Measurements from ENCODE around the gene LTBP2. TPM values are rescaled to one million over a fixed set of nuclear protein-coding genes. Genes with fewer than 3 reads are reported as not detected.
"Not testable (repeated sequence)": the region's sequence is repeated elsewhere in the genome, so short reads cannot be mapped to it uniquely, and the experiment has no call there.

Gene LTBP2
- polyA plus RNA-seq, 1 experiment, result 41.1 TPM

DNA sequence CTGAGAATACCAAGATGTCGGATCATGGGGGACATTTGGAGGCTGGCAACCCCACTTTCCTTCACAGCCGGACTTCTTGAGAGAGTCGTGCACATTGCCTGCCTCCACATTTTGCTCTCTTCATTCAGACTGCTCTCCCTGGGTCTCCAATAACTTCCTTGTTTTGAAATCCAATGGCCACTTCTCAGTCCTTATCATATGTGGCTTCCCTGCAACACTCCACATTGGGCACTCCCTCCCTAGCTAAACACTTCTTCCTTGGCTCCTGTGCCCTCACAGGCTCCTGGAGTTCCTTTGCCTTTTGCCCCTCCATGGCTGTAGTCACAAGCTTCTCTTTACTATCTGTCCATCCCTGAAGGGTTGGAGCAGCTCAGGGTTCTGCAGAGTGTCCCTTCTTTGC is 149.0 kb downstream of the LTBP2 start:
- no peaks in the 10 kb centered on the region for H3K36me3 ChIP-seq (ENCODE audit: control insufficient read depth, insufficient read depth, low read length)
- H3K27me3 ChIP-seq (ENCODE audit: control insufficient read depth, insufficient read depth, low read length), result peaks cover 3% of the 10 kb centered on the region
- DNase-seq (ENCODE audit: low read depth), result no peak
- TF ChIP-seq, protein P1, sequence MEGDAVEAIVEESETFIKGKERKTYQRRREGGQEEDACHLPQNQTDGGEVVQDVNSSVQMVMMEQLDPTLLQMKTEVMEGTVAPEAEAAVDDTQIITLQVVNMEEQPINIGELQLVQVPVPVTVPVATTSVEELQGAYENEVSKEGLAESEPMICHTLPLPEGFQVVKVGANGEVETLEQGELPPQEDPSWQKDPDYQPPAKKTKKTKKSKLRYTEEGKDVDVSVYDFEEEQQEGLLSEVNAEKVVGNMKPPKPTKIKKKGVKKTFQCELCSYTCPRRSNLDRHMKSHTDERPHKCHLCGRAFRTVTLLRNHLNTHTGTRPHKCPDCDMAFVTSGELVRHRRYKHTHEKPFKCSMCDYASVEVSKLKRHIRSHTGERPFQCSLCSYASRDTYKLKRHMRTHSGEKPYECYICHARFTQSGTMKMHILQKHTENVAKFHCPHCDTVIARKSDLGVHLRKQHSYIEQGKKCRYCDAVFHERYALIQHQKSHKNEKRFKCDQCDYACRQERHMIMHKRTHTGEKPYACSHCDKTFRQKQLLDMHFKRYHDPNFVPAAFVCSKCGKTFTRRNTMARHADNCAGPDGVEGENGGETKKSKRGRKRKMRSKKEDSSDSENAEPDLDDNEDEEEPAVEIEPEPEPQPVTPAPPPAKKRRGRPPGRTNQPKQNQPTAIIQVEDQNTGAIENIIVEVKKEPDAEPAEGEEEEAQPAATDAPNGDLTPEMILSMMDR (IDR thresholded peaks at IDR 0.05; ENCODE audit: insufficient read depth, low read depth, low read length), result no peak
- H3K4me3 ChIP-seq (ENCODE audit: low read depth, low read length), result no peak overlapping the region
- ChIA-PET POLR2A (no interaction called here), CTCF (interaction anchor here (1.1 to 8.9 kb wide), 2 partner anchors 13 to 15 kb away, joined by 6 to 55 read pairs; no protein-coding TSS in a partner anchor)

DNA sequence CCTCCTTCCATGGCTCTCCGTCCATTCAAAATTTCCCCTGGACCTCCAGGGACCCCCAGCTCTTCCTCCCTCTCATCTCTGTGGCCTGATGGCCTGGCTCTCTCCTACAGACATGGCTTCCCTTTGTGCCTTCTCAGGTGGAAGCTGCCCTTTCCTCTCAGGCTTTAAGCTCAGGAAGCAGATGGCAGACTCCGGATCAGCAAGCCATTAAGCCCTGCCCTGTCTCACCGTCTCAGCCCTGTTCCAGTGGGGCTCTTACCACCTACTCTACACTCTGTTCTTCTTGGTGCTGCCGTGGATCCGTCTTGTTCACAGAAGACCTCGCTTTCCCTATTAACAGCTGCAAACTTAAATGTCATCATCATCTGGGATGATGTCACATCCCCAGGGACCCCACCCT is 152.1 kb downstream of the LTBP2 start:
- no peak for DNase-seq (ENCODE audit: low read depth)
- Histone ChIP-seq H3K36me3 (ENCODE audit: control insufficient read depth, insufficient read depth, low read length) (no peaks in the 10 kb centered on the region), H3K27me3 (ENCODE audit: control insufficient read depth, insufficient read depth, low read length) (peaks cover 3% of the 10 kb centered on the region), H3K4me3 (ENCODE audit: low read depth, low read length) (no peak overlapping the region)
- ChIA-PET POLR2A (no interaction called here), CTCF (interaction anchor here (1.0 to 8.9 kb wide), 9 partner anchors 12 to 137 kb away, joined by 3 to 55 read pairs (median 4); no protein-coding TSS in a partner anchor)
- TF ChIP-seq, protein P1 (IDR thresholded peaks at IDR 0.05; ENCODE audit: insufficient read depth, low read depth, low read length), result no peak

DNA sequence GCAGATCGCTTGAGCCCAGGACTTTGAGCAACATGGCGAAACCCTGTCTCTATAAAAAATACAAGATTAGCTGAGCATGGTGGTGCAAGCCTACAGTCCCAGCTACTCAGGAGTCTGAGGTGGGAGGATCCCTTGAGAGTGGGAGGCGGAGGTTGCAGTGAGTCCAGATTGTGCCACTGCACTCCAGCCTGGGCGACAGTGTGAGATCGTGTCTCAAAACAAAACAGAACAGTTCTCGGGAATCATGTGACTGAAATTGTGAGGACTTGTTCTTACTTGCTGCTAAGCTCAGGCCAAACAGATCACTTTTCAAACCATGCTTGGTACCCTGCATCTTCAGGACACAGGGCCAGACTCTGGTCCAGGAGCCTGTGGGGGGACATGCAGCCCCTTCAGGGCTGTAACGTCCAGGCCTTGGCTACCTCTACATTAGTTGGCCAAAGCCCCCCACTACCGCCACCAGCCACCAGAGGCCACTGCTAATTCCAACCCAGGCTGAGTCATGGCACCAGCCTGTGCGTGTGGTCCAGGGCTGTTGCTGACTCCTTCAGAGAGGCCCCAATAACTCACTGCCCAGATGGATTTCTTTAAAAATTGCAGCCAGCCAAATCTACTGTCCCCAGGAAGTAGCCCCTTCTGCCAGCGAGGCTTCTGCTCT is 152.6 kb downstream of the LTBP2 start:
- TF ChIP-seq, protein P1 (IDR thresholded peaks at IDR 0.05; ENCODE audit: insufficient read depth, low read depth, low read length), result peak; percentile 85
- POLR2A ChIA-PET, result no interaction called here
- no peak overlapping the region for H3K4me3 ChIP-seq (ENCODE audit: low read depth, low read length)
- peaks cover 2% of the 10 kb centered on the region for H3K27me3 ChIP-seq (ENCODE audit: control insufficient read depth, insufficient read depth, low read length)
- DNase-seq (ENCODE audit: low read depth), result peak; percentile 11
- CTCF ChIA-PET, result interaction anchor here (0.8 to 8.9 kb wide), 11 partner anchors 10 to 137 kb away, joined by 3 to 55 read pairs (median 5); no protein-coding TSS in a partner anchor
- no peaks in the 10 kb centered on the region for H3K36me3 ChIP-seq (ENCODE audit: control insufficient read depth, insufficient read depth, low read length)

DNA sequence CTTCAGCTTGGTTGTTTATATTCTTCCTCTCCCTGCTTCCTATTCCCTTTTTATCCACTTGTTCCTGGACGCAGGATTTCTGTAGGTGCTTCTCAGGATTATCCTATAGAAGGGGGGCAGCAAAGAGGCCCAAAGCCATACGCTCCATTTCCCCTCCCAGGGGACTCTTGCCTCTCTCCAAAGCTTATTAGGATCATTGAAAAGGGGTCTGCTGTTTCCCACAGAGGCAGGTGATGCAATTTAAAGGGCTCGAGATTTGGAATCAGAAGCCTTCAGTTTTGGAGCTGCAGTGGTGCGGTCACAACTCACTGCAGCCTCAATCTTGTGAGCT is 154.5 kb downstream of the LTBP2 start:
- Histone ChIP-seq H3K27me3 (ENCODE audit: control insufficient read depth, insufficient read depth, low read length) (peaks cover 2% of the 10 kb centered on the region; the same call in 1 of the 2 replicates), H3K36me3 (ENCODE audit: control insufficient read depth, insufficient read depth, low read length) (no peaks in the 10 kb centered on the region), H3K4me3 (ENCODE audit: low read depth, low read length) (no peak overlapping the region)
- ChIA-PET POLR2A (no interaction called here), CTCF (interaction anchor here (0.8 to 8.9 kb wide), 5 partner anchors 16 to 153 kb away, joined by 3 to 55 read pairs (median 3); no protein-coding TSS in a partner anchor)
- DNase-seq (ENCODE audit: low read depth), result no peak
- TF ChIP-seq, protein P1 (IDR thresholded peaks at IDR 0.05; ENCODE audit: insufficient read depth, low read depth, low read length), result no peak

DNA sequence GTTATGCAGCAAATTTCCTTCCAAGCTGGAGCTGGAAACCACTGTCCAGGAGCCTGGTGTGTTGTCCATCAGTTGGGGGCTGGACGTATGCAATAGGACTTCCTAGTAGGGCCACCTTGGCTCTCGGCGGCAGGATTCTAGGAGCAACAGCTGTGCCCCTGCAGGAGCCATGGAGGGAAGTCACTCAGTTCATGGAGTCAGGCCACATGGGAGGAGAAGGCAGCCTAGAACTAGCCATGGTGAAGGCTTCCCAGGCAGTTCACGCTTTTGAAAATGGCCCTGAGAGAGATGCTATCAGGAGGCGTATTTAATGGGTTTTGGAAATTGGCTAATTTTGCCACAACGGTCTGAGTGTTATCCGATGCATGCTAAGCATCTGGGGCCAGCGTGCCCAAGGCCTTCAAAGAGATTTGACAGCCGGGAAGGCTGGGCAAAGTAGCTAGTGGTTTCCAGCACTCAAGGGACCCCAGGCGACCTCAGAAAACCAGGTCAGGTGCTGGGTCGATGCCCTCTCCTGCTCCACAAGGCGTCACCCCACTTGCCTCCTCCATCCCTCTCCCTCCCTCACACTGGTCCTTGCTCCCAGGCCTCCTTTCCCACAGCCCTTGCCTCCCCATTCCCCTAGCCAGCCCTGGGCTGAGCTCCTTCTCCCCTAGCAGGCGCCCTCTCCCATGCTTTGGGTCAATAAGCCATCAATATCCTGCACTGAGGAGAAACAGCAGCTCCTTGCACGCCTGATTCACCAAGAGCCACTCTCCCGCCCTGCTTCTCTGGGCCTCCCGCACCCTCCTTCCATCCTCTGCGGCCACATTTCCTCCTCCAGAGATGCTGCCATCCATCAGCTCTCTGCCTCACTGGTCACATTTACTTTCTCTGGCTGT is 155.1 kb downstream of the LTBP2 start:
- peaks cover 2% of the 10 kb centered on the region; the same call in 1 of the 2 replicates for H3K27me3 ChIP-seq (ENCODE audit: control insufficient read depth, insufficient read depth, low read length)
- ChIA-PET CTCF (interaction anchor here (0.6 to 8.9 kb wide), 6 partner anchors 15 to 131 kb away, joined by 3 to 55 read pairs (median 3); no protein-coding TSS in a partner anchor), POLR2A (no interaction called here)
- no peak for DNase-seq (ENCODE audit: low read depth)
- H3K36me3 ChIP-seq (ENCODE audit: control insufficient read depth, insufficient read depth, low read length), result no peaks in the 10 kb centered on the region
- H3K4me3 ChIP-seq (ENCODE audit: low read depth, low read length), result no peak overlapping the region
- TF ChIP-seq, protein P1 (IDR thresholded peaks at IDR 0.05; ENCODE audit: insufficient read depth, low read depth, low read length), result no peak

DNA sequence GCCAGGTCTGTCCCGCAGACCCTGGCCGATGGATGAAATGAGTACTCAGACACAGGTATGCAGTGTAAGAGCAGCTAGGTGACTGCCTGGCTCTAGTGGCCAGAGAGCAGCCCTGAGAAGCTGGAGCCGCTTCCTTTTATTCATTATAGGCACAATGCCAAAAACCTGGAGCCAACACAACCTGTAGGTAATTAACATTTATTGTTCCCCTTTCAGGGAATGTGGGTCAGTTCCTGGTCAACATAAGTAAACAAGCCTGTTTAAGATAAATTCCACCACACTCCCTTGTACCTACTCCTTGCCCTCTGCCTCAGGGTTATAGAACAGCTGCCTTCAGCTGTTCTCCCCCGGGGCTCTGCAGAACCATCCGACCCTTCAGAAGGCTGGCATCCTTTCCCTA is 157.6 kb downstream of the LTBP2 start:
- H3K4me3 ChIP-seq (ENCODE audit: low read depth, low read length); CTCF ChIA-PET; DNase-seq (ENCODE audit: low read depth); H3K36me3 ChIP-seq (ENCODE audit: control insufficient read depth, insufficient read depth, low read length); POLR2A ChIA-PET; H3K27me3 ChIP-seq (ENCODE audit: control insufficient read depth, insufficient read depth, low read length): not testable (repeated sequence)
